ENCODE measurements around the gene MAST2.

MAST2 gene

GRCh38 chr1:45979074-45979777 lies 175.8 kb downstream of the MAST2 start:
- Histone ChIP-seq H3K36me3 (replicated peaks in 1 of 2; ENCODE audit: control insufficient read depth in 2 of 2, insufficient read depth in 2 of 2, low read length in 2 of 2) (peaks cover 0 to 3% of the 10 kb centered on the region in 2 donors), H2BK120ac (ENCODE audit: low read depth, low read length) (no peak overlapping the region), H3K18ac (ENCODE audit: low read length) (no peak overlapping the region), H3K9me3 (replicated peaks in 1 of 2; ENCODE audit: control insufficient read depth in 2 of 2, insufficient read depth in 1 of 2, low read depth in 1 of 2, low read length in 2 of 2) (peaks cover 0 to 6% of the 10 kb centered on the region in 2 donors), H3K4me1 (ENCODE audit: control insufficient read depth in 2 of 2, insufficient read depth in 1 of 2, low read depth in 1 of 2, low read length in 2 of 2) (no peaks in the 10 kb centered on the region), H3K9ac (ENCODE audit: low read depth, low read length, poor library complexity) (no peak overlapping the region), H4K8ac (ENCODE audit: low read depth, low read length) (no peak overlapping the region), H3K27ac (replicated peaks; ENCODE audit: low read length) (no peak overlapping the region), H3K14ac (ENCODE audit: low read length) (no peak overlapping the region), H4K91ac (ENCODE audit: low read depth, low read length, poor library complexity) (no peak overlapping the region), H3K4me3 (ENCODE audit: low read length in 2 of 2) (no peak overlapping the region), H2AFZ (ENCODE audit: low read length) (no peak overlapping the region), H2BK5ac (ENCODE audit: low read length) (no peak overlapping the region), H2BK15ac (ENCODE audit: low read length) (no peak overlapping the region), H3K4ac (ENCODE audit: low read length) (no peak overlapping the region), H2AK5ac (ENCODE audit: low read depth, low read length) (no peak overlapping the region), H3K23ac (ENCODE audit: low read depth, low read length, poor library complexity) (no peak overlapping the region), H3K4me2 (ENCODE audit: insufficient read depth, low read length, poor library complexity, severe bottlenecking) (no peak overlapping the region), H3K79me1 (ENCODE audit: low read depth, low read length) (peaks cover 2% of the 10 kb centered on the region), H3K27me3 (ENCODE audit: control insufficient read depth in 3 of 3, insufficient read depth in 3 of 3, low read depth in 1 of 3, low read length in 3 of 3) (no peaks in the 10 kb centered on the region), H2BK12ac (ENCODE audit: low read length) (no peak overlapping the region)
- WGBS, 2 donors (ENCODE audit: extremely low coverage in 2 of 2, insufficient read length in 2 of 2, insufficient replicate concordance in 1 of 2): no CpG with 5 or more reads among the region's 2 CpGs
- no peak for DNase-seq (ENCODE audit: low spot score)

- no peak overlapping the region for H4K91ac ChIP-seq (ENCODE audit: low read depth, low read length, poor library complexity)
- H3K4me3 ChIP-seq (ENCODE audit: low read length in 2 of 2): no peak overlapping the region
- H3K23ac ChIP-seq (ENCODE audit: low read depth, low read length, poor library complexity): no peak overlapping the region
- no peak overlapping the region for H2BK120ac ChIP-seq (ENCODE audit: low read depth, low read length)
- no peak overlapping the region for H3K4me2 ChIP-seq (ENCODE audit: insufficient read depth, low read length, poor library complexity, severe bottlenecking)
- H3K36me3 ChIP-seq (replicated peaks in 1 of 2; ENCODE audit: control insufficient read depth in 2 of 2, insufficient read depth in 2 of 2, low read length in 2 of 2): peaks cover 0 to 3% of the 10 kb centered on the region in 2 donors
- H3K4me1 ChIP-seq (ENCODE audit: control insufficient read depth in 2 of 2, insufficient read depth in 1 of 2, low read depth in 1 of 2, low read length in 2 of 2): no peaks in the 10 kb centered on the region
- H3K27ac ChIP-seq (replicated peaks; ENCODE audit: low read length): no peak overlapping the region
- no peak overlapping the region for H2BK12ac ChIP-seq (ENCODE audit: low read length)
- no peak overlapping the region for H3K14ac ChIP-seq (ENCODE audit: low read length)
- H3K27me3 ChIP-seq (ENCODE audit: control insufficient read depth in 3 of 3, insufficient read depth in 3 of 3, low read depth in 1 of 3, low read length in 3 of 3): no peaks in the 10 kb centered on the region
- WGBS, 2 donors (ENCODE audit: extremely low coverage in 2 of 2, insufficient read length in 2 of 2, insufficient replicate concordance in 1 of 2): no CpG with 5 or more reads among the region's 5 CpGs
- H2AFZ ChIP-seq (ENCODE audit: low read length): no peak overlapping the region
- no peak overlapping the region for H3K9ac ChIP-seq (ENCODE audit: low read depth, low read length, poor library complexity)
- H3K9me3 ChIP-seq (replicated peaks in 1 of 2; ENCODE audit: control insufficient read depth in 2 of 2, insufficient read depth in 1 of 2, low read depth in 1 of 2, low read length in 2 of 2): peaks cover 0 to 6% of the 10 kb centered on the region in 2 donors
- no peak overlapping the region for H2AK5ac ChIP-seq (ENCODE audit: low read depth, low read length)
- DNase-seq (ENCODE audit: low spot score): no peak
- no peak overlapping the region for H2BK15ac ChIP-seq (ENCODE audit: low read length)
- peaks cover 2% of the 10 kb centered on the region for H3K79me1 ChIP-seq (ENCODE audit: low read depth, low read length)
- no peak overlapping the region for H3K18ac ChIP-seq (ENCODE audit: low read length)
- no peak overlapping the region for H3K4ac ChIP-seq (ENCODE audit: low read length)
- no peak overlapping the region for H4K8ac ChIP-seq (ENCODE audit: low read depth, low read length)
- H2BK5ac ChIP-seq (ENCODE audit: low read length): no peak overlapping the region
Measured at GRCh38 chr1:45979778-45980176, 176.4 kb downstream of the MAST2 start.

- Histone ChIP-seq H3K36me3 (replicated peaks in 1 of 2; ENCODE audit: control insufficient read depth in 2 of 2, insufficient read depth in 2 of 2, low read length in 2 of 2) (peaks cover 0 to 2% of the 10 kb centered on the region in 2 donors), H3K79me1 (ENCODE audit: low read depth, low read length) (peaks cover 2% of the 10 kb centered on the region), H2BK15ac (ENCODE audit: low read length) (no peak overlapping the region), H3K14ac (ENCODE audit: low read length) (no peak overlapping the region), H3K27me3 (ENCODE audit: control insufficient read depth in 3 of 3, insufficient read depth in 3 of 3, low read depth in 1 of 3, low read length in 3 of 3) (no peaks in the 10 kb centered on the region), H2BK120ac (ENCODE audit: low read depth, low read length) (no peak overlapping the region), H3K9me3 (replicated peaks in 1 of 2; ENCODE audit: control insufficient read depth in 2 of 2, insufficient read depth in 1 of 2, low read depth in 1 of 2, low read length in 2 of 2) (peaks cover 0 to 6% of the 10 kb centered on the region in 2 donors), H2AK5ac (ENCODE audit: low read depth, low read length) (no peak overlapping the region), H3K23ac (ENCODE audit: low read depth, low read length, poor library complexity) (no peak overlapping the region), H2BK12ac (ENCODE audit: low read length) (no peak overlapping the region), H3K4me1 (ENCODE audit: control insufficient read depth in 2 of 2, insufficient read depth in 1 of 2, low read depth in 1 of 2, low read length in 2 of 2) (no peaks in the 10 kb centered on the region), H4K8ac (ENCODE audit: low read depth, low read length) (no peak overlapping the region), H2AFZ (ENCODE audit: low read length) (no peak overlapping the region), H3K4ac (ENCODE audit: low read length) (no peak overlapping the region), H3K4me3 (ENCODE audit: low read length in 2 of 2) (no peak overlapping the region), H2BK5ac (ENCODE audit: low read length) (no peak overlapping the region), H4K91ac (ENCODE audit: low read depth, low read length, poor library complexity) (no peak overlapping the region), H3K18ac (ENCODE audit: low read length) (no peak overlapping the region), H3K27ac (replicated peaks; ENCODE audit: low read length) (no peak overlapping the region), H3K9ac (ENCODE audit: low read depth, low read length, poor library complexity) (no peak overlapping the region), H3K4me2 (ENCODE audit: insufficient read depth, low read length, poor library complexity, severe bottlenecking) (no peak overlapping the region)
- WGBS, 2 donors (ENCODE audit: extremely low coverage in 2 of 2, insufficient read length in 2 of 2, insufficient replicate concordance in 1 of 2): no CpG with 5 or more reads among the region's 2 CpGs
- DNase-seq (ENCODE audit: low spot score): no peak
Measured at GRCh38 chr1:45982359-45982758, 178.9 kb downstream of the MAST2 start.

DNA sequence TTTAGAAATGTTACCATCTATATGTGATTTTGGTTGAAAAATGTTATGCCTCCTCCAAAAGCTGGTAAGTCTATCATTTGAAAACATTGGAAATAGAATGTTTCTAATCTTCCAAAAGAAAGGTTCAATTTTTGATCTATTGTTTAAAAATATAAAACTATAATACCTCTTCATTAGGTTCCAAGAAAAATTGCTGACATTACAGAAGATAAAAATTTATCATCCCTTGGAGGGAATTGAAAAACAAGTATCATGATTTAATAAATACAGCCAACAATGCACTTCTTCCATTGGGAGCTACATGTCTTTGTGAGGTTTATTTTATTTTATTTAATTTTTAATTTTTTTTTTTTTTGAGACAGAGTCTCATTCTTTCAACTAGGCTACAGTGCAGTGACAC lies 180.6 kb downstream of the MAST2 start:
- H4K91ac ChIP-seq (ENCODE audit: low read depth, low read length, poor library complexity): no peak overlapping the region
- H3K23ac ChIP-seq (ENCODE audit: low read depth, low read length, poor library complexity): no peak overlapping the region
- no peaks in the 10 kb centered on the region for H3K27me3 ChIP-seq (ENCODE audit: control insufficient read depth in 3 of 3, insufficient read depth in 3 of 3, low read depth in 1 of 3, low read length in 3 of 3)

More for the DNA sequence above, 180.6 kb downstream of the MAST2 start:
- Histone ChIP-seq H2BK120ac (ENCODE audit: low read depth, low read length) (no peak overlapping the region), H3K4me2 (ENCODE audit: insufficient read depth, low read length, poor library complexity, severe bottlenecking) (no peak overlapping the region), H2BK15ac (ENCODE audit: low read length) (no peak overlapping the region), H2AK5ac (ENCODE audit: low read depth, low read length) (no peak overlapping the region), H3K27ac (replicated peaks; ENCODE audit: low read length) (no peak overlapping the region), H3K18ac (ENCODE audit: low read length) (no peak overlapping the region), H4K8ac (ENCODE audit: low read depth, low read length) (no peak overlapping the region), H2BK5ac (ENCODE audit: low read length) (no peak overlapping the region), H3K79me1 (ENCODE audit: low read depth, low read length) (peaks cover 2% of the 10 kb centered on the region), H3K9me3 (replicated peaks in 1 of 2; ENCODE audit: control insufficient read depth in 2 of 2, insufficient read depth in 1 of 2, low read depth in 1 of 2, low read length in 2 of 2) (peaks cover 0 to 6% of the 10 kb centered on the region in 2 donors), H3K14ac (ENCODE audit: low read length) (no peak overlapping the region), H3K4ac (ENCODE audit: low read length) (no peak overlapping the region), H3K36me3 (replicated peaks in 1 of 2; ENCODE audit: control insufficient read depth in 2 of 2, insufficient read depth in 2 of 2, low read length in 2 of 2) (peaks cover 0 to 3% of the 10 kb centered on the region in 2 donors), H2BK12ac (ENCODE audit: low read length) (no peak overlapping the region), H3K9ac (ENCODE audit: low read depth, low read length, poor library complexity) (no peak overlapping the region), H3K4me3 (ENCODE audit: low read length in 2 of 2) (no peak overlapping the region), H3K4me1 (ENCODE audit: control insufficient read depth in 2 of 2, insufficient read depth in 1 of 2, low read depth in 1 of 2, low read length in 2 of 2) (no peaks in the 10 kb centered on the region), H2AFZ (ENCODE audit: low read length) (no peak overlapping the region)
- no peak for DNase-seq (ENCODE audit: low spot score)
